GM19351 (cell line): ENCODE measurements around the gene WTAP.
A peak's percentile ranks its signal among the peaks of the same experiment; 100 is the strongest.
"Not testable (repeated sequence)": the region's sequence is repeated elsewhere in the genome, so short reads cannot be mapped to it uniquely, and the experiment has no call there.

ENCODE experiments used
- ATAC-seq: cut with Tn5 transposase; IDR thresholded peaks from one replicate; pipeline ENCODE4 v1.9.1; 2021; ENCODE audit warnings: mild to moderate bottlenecking, moderate library complexity; ENCODE audit not compliant: unreplicated experiment

WTAP gene

DNA sequence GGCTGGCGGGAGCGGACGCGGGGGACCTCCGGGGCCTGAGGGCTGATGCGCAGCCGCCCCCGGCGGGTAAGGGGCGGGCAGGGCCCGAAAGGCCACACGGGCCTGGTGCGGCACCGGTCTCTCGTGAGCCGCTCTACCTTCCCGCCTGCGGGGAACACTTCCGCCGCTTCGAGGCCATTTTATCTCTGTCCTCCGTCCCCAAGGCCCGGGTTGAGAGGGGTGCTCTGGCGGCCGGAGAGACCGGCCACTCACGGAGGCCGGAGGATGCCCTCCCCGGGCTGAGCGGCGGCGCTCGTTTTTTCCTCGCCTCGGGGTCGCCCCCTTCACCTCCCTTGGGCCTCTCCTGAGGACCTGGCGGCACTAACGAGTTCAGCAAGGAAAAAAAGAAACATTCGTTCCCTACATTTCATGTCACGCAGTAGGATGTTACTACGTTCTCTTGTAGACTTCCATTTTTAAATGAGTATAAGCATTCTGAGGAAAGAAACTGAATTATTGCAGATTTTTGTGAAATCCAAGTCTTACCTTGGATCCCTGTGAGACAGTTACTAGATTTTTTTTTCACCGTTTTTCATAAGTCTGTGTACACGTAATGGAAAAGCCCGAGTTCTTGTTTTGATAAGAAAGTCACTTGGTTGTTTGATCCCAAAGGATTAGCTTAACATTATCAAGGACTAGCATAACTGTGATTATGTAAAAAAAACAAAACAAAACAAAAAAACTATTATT, 575 bp downstream of the WTAP start:
- ATAC-seq = peak; percentile 33

DNA sequence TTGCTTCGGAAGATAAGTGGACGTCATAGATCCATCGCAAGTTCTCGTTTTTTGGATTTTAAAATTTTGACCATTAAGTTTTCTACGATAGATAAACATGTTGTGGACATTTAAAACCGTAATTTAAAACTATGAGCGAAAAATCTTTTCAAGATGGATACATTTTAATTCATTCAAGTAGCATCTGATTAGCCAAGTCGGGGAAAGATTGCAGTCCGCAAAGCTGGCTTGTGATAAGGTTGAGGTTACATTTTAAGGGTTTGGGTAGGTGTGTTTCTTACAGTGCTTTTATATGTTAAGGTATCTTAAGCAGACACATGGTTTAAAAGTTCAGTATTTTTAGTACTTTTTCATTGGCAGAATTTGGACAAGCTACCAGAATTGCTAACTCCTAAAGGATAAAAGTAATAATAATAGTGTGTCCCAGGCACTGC, 1.2 kb downstream of the WTAP start:
- ATAC-seq = no peak

DNA sequence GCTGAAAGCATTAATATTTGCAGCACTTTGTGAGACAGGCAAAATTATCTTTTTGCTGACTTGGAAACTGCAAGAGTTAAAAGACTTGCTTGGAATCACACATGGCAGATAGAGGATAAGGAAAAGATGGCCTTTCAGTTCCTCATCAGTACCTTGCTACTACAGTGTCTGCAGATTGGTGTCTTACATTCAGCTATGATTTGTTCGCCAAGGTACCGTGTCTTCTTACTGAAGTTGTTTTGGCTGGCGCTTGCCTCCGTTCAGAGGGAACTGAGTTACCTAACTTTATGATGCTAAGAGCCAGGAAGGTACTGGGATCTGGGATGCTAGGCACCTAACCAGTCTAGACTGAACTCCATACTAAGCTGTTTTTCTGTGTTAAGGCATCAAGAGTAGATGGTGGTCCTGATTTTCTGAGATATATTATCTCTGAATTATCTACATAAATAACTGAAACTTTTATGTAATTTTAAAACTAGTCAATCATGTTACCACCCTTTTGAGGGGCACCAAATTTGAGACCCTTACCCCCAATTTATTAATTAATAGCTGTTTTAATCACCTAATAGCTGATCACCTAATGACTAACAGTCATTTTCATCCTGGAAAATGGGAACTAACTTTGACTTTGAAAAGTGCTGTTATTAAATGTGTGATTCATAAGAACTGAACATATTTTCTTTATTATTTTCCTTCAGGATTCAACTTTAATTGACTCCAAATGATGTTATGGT, 2.5 kb downstream of the WTAP start:
- no peak for ATAC-seq

DNA sequence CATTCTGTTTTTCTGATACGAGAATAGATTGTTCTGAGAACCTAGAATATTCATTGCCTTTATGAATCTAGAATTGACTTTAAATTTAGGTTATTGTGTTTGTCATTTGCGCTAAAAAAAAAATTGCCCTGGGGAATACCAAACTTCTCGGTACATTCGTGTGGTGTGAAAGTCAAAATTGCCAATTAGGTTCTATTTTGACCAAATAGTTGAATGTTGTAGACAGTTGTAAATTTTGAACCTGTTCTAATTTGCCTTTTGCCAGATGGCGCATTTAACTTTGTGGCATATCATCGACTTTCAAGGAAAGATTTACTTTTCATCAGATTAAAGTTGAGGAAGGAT, 3.0 kb downstream of the WTAP start:
- no peak for ATAC-seq

DNA sequence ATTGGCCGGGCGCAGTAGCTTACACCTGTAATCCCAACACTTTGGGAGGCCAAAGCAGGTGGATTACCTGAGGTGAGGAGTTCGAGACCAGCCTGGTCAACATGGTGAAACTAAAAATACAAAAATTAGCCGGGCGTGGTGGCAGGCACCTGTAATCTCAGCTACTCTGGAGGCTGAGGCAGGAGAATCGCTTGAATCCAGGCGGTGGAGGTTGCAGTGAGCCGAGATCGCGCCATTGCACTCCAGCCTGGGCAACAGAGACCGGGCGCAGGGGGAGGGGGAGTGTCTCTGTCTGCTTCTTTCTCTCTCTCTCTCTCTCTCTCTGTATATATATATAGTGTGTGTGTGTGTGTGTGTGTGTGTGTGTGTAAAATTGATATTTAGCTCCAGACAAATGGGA, 5.2 kb downstream of the WTAP start:
- ATAC-seq = not testable (repeated sequence)

DNA sequence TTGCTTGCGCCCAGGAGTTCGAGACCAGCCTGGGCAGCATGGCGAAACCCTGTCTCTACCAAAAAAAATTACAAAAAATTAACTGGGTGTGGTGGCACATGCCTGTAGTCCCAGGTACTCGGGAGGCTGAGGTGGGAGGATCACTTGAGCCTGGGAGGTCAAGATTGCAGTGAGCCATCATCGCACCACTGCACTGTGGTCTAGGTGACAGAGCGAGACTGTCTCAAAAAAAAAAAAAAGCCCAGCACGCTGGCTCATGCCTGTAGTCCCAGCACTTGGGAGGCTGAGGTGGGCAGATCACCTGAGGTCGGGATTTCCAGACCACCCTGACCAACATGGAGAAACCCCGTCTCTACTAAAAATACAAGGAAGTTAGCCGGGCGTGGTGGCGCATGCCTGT, 6.1 kb downstream of the WTAP start:
- not testable (repeated sequence) for ATAC-seq

DNA sequence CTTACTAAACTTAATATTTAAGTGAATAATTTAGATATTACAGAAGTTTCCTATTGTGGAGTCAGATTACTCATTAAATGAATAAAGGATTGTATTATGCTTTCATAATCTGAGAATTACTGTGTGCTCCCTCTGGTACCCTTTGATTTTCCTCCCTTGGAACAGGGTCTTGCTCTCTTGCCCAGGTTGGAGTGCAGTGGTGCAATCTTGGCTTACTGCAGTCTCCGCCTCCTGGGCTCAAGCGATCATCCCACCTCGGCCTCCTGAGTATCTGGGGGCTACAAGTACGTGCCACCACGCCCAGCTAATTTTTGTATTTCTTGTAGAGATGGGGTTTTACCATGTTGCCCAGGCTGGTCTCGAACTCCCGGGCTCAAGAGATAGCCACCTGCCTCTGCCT, 9.6 kb downstream of the WTAP start:
- ATAC-seq = no peak

DNA sequence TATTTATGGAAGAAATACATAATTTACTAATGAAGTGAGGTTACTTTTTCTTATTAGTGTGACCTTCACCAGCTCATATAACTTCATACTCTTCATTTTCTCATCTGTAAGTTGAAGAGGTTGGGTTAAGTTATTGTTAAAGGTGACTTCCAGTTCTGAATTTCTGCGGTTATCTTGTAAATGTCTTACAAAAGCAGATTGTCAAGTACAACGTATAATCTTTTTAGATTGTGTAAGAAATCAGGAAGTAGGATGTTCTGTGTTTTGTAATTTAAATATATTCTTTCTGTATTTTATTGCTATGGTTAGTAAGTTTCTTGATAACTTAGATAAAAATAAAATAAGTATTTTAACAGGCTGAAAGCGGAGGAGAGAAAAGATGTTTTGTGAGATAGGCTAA, 12.0 kb downstream of the WTAP start:
- ATAC-seq = no peak

DNA sequence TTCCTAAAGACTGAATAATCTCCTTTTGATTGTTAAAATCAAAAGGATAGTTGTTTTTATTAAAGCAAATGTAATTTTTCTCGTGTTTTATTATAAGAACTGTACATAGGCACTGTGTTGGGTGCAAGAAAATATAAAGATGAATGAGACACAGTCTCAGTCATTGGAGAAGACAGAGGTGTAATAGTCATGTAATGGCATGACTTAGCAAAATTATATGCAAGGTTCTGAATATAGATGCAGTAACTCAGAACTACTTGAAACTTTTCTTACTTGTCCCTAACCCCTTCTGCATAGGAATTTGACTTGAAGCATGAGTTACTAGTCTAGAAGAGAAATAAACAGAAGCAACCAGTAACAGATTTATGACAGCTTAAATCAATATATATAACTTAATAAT, 14.9 kb downstream of the WTAP start:
- no peak for ATAC-seq

DNA sequence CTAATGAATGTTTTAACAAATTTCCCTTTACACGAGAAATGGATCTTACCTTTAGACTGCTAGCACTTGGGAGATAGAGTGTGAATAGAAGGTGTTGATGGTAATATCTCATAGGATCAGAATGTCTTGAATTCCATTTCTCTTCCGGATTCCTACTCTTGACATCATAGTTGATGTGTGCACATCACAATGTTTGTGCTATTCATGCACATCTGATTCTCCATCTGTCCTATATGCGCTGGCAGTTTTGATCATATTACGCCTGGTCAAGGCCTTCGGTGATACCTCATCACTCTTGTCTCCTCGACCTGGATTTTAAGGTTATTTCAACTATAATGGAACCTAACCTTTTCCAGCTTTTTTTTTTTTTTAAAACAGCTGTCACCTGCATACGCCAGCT, 17.8 kb downstream of the WTAP start:
- no peak for ATAC-seq

DNA sequence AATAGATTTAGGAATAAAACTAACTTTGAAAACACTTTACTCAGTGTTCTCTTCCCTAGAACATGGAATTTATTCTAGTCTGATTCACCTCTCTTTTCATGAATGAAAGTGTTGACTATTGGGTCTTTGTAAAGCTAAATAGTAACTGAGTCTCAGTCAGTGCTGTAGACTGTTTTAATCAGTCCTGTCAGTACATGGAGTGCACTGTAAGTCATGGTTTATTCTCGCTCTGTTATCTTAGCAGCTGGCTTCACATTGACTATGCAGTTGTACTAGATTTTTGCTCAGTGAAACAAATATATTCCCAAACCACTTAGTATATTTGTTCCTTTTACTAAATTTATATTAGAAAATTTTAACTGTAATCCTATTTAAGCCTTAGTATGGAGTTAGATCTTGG, 19.5 kb downstream of the WTAP start:
- ATAC-seq = no peak

DNA sequence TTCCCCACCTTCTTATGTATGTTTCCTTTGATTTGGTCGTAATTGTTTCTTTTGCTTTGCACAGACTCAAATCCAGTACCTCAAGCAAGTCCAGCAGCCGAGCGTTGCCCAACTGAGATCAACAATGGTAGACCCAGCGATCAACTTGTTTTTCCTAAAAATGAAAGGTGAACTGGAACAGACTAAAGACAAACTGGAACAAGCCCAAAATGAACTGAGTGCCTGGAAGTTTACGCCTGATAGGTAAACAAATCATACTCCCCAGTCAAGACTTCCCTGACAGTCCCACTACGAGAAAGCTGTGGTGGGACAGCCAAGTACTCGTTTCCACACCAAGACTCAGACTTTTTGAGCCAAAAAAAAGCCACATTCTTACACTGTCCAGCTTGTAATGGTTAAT, 20.8 kb downstream of the WTAP start:
- ATAC-seq = not testable (repeated sequence)

DNA sequence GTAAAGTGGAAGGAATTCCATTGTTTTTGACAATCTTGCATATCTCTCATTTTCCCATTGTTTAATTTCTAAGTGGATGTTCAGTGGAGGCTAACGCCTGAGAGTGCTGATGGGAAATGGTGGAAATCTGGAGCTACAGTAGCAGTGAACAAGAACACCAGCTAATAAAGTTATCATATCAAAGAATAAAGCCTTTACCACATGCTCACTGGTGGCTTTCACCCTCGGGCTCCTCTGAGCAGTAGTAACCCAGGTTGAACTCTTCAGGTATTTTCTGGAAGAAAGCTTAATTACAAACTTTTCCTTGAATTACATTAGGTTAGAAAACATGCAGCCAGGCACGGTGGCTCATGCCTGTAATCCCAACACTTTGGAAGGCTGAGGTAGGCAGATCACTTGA, 24.1 kb downstream of the WTAP start:
- ATAC-seq = no peak

DNA sequence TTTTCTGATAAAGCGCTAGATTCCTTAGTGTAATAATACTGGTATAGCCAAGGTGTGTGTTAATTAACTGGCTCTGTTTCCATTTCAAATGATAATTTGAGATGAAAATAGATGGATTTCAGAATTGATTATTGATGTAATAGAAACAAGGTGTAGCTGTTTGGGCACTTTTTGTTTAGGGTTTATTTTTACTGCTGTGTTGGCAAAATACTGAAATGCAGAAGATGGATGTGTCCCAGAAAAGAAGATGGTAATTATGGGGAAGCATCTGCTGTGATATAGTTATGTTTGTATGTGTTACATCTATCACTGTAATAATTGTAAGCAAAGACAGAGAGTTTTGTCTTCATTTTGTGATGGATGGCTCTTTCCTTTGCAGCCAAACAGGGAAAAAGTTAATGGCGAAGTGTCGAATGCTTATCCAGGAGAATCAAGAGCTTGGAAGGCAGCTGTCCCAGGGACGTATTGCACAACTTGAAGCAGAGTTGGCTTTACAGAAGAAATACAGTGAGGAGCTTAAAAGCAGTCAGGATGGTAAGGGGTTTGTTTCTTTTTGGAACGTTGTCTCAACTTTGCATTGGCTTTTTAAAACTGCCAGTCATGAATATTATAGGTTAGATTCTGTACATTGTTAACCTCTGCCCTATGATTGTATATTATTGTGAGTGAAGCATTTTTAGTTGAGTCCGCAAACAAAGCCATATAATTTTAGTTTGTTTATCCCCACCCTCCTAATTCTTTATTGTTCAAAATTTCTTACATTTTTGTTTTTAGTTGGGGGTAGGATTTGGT, 26.0 kb downstream of the WTAP start:
- no peak for ATAC-seq

DNA sequence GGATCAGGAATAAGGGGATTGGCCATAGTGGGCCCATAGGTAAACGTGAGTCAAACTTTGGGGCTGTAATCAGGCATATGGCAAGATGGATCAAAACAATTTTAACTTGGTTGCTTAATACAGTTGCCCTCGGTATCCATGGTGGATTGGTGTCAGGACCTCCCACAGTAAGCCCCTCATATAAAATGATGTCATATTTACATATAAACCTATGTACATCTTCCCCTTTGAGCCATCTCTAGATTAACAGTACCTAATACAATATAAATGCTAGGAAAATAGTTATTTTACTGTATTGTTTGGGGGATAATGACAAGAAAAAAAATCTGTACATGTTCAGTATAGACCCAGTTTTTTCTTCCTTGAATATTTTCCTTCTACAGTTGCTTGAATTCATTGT, 27.1 kb downstream of the WTAP start:
- ATAC-seq = no peak

DNA sequence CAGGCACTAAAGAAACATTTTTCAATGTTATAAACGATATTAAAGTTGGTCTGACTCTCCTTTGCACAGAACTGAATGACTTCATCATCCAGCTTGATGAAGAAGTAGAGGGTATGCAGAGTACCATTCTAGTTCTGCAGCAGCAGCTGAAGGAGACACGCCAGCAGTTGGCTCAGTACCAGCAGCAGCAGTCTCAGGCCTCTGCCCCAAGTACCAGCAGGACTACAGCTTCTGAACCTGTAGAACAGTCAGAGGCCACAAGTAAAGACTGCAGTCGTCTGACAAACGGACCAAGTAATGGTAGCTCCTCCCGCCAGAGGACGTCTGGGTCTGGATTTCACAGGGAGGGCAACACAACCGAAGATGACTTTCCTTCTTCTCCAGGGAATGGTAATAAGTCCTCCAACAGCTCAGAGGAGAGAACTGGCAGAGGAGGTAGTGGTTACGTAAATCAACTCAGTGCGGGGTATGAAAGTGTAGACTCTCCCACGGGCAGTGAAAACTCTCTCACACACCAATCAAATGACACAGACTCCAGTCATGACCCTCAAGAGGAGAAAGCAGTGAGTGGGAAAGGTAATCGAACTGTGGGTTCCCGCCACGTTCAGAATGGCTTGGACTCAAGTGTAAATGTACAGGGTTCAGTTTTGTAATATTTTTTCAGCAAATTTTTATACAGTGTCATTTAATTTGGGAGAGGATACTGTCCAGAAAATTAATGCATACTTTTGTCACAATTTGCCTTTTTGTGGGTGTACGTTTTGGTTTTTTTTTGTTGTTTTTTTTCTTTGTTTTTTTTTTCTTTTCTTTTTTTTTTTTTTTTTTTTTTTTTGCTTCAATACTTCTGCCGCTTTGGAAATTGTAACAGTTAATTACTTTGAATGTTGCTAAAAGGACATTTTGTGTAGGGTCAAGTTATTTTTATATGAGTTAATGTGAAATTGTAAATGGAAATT, 27.9 kb downstream of the WTAP start:
- ATAC-seq = no peak

DNA sequence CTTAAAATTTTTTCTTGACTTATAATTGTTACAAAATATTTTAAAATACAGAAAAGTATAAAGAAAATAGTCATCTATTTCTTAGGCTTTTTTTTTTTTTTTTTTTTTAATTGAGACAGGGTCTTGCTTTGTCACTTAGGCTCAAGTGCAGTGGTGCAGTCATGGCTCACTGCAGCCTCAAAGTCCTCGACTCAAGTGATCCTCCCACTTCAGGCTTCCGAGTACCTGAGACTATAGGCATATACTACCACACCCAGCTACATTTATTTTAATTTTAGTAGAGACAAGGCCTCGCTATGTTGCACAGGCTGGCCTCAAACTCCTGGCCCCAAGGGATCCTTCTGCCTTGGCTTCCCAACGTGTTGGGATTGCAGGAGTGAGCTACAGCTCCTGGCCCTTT, 29.2 kb downstream of the WTAP start:
- ATAC-seq = no peak

DNA sequence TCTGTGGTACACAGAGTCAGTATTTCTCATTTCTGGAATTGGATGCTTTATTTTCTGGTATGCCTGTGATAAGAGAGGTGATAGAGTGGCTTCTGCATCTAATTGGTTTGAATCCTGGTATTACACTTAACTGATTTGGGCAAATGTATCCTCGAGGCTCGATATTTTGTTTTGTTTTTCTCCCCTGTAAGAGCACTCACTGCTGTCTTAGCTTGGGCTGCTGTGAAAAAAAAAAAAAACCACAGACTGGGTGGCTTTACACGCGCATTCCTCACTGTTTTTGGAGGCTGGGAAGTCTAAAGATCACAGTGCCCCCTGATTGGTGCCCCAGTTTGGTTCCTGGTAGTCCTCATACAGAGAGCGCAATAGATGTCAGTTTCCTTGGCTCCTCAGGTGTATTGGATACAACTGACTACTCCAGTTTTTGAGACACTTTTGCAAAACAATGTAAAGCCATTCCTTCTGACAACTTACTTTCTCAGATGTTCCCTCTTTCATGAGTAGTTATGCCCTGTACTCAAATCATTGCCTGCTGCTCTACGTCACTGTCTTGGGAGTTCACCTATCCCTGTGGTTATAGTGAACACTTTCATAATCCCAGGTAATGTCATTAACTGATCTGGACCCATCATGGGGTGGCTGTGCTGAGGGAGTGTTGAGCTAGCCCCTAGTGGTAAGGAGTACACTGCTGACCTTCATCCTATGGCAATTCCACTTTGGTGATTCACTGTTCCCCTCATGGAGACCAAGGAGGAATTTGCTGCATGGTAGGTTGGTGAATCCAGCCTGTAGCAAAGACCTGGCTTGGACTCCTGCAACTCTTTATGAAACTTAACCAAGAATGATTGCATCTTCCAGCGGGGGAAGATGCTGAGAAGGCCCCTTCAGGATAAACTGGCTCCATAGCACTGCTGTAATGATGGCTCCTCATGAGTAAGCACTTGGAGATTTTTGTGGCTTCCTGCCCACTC, 31.0 kb downstream of the WTAP start:
- ATAC-seq = no peak

DNA sequence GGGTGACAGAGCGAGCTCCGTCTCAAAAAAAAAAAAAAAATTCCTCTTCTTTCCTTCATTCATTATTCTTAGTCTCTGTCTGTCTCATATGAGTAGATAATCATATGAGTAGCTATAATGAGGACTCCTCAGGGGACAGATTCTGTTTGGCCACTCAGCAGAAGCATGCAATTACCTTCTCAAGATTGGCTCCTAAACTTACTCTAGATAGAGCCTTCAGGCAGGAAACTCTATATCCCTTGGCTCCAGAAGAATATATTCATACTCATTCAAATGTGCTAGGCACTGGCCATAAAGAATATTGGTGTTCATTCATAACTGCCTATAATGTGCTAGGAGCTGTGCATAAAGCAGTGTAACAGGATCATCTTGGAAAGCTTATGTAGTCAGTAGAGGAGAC, 32.3 kb downstream of the WTAP start:
- ATAC-seq = no peak

DNA sequence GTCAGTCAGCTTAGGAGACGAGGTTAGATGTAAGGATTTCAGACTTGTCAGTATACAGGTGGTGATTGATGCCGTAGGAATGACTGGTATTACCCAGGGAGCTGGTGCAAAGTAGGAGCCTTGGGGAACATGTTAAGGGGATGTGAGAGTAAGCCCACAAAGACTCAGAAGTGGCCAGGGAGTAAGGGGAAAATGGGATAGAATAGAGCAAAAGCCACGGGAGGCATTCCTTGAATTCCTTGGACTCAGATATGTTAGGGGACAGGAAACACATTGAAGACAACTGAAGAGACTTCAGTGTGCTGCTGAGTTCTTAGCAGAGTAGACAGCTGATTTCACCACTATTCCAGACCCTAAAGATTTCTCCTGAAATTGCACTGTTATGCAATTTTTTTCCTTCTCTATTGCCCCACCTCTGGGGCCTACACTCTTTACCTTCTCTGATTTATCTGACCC, 33.3 kb downstream of the WTAP start:
- no peak for ATAC-seq
